Ishikawa (cell line): Measurements from ENCODE around the gene TROAP.

Experiments
- CEBPB ChIP-seq: IDR thresholded peaks from 2 replicates; pipeline ENCODE4 v1.6.1; 2012
- CREB1 ChIP-seq: IDR thresholded peaks from 2 replicates; pipeline ENCODE4 v1.6.1; 2012; ENCODE audit warnings: low read depth
- EGR1 ChIP-seq: IDR thresholded peaks from 2 replicates; pipeline ENCODE4 v1.6.1; 2012
- EP300 ChIP-seq: IDR thresholded peaks from 2 replicates; pipeline ENCODE4 v1.6.1; 2012; ENCODE audit warnings: borderline replicate concordance
- FOXM1 ChIP-seq: IDR thresholded peaks from 2 replicates; pipeline ENCODE4 v1.6.1; 2012; ENCODE audit warnings: low read depth, borderline replicate concordance
- NFIC ChIP-seq: IDR thresholded peaks from 2 replicates; pipeline ENCODE4 v1.6.1; 2012
- RAD21 ChIP-seq: IDR thresholded peaks from 2 replicates; pipeline ENCODE4 v1.6.1; 2012; ENCODE audit warnings: low read depth
- TAF1 ChIP-seq: IDR thresholded peaks from 2 replicates; pipeline ENCODE4 v1.6.1; 2012; ENCODE audit warnings: low read depth, mild to moderate bottlenecking
- TCF12 ChIP-seq: IDR thresholded peaks from 2 replicates; pipeline ENCODE4 v1.6.1; 2012; ENCODE audit warnings: low read depth
- TEAD4 ChIP-seq: IDR thresholded peaks from 2 replicates; pipeline ENCODE4 v1.6.1; 2012
- YY1 ChIP-seq: IDR thresholded peaks from 2 replicates; pipeline ENCODE4 v1.6.1; 2012; ENCODE audit warnings: low read depth
- ZBTB7A ChIP-seq: IDR thresholded peaks from 2 replicates; pipeline ENCODE4 v1.6.1; 2012; ENCODE audit warnings: low read depth
- TF ChIP-seq, protein P1 (sequence below): IDR thresholded peaks from 2 replicates; pipeline ENCODE4 v1.6.1; 2012; ENCODE audit warnings: low read depth, mild to moderate bottlenecking
- TF ChIP-seq, protein P2 (sequence below): IDR thresholded peaks from 2 replicates; pipeline ENCODE4 v1.6.1; 2012

DNA sequence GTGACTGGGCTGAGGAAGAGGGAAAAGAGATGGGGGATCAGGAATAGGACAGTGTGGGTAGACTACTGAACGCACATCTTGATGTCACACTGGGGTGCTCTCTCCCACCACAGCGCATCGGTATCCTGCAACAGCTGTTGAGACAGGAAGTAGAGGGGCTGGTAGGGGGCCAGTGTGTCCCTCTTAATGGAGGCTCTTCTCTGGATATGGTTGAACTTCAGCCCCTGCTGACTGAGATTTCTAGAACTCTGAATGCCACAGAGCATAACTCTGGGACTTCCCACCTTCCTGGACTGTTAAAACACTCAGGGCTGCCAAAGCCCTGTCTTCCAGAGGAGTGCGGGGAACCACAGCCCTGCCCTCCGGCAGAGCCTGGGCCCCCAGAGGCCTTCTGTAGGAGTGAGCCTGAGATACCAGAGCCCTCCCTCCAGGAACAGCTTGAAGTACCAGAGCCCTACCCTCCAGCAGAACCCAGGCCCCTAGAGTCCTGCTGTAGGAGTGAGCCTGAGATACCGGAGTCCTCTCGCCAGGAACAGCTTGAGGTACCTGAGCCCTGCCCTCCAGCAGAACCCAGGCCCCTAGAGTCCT, 7.1 kb downstream of the TROAP start:
- TF ChIP-seq RAD21 (no peak), EP300 (no peak), FOXM1 (no peak), CREB1 (no peak), YY1 (no peak), EGR1 (no peak), TEAD4 (no peak), ZBTB7A (no peak), TAF1 (no peak), TCF12 (no peak), NFIC (no peak), CEBPB (no peak)
- TF ChIP-seq, protein P1, sequence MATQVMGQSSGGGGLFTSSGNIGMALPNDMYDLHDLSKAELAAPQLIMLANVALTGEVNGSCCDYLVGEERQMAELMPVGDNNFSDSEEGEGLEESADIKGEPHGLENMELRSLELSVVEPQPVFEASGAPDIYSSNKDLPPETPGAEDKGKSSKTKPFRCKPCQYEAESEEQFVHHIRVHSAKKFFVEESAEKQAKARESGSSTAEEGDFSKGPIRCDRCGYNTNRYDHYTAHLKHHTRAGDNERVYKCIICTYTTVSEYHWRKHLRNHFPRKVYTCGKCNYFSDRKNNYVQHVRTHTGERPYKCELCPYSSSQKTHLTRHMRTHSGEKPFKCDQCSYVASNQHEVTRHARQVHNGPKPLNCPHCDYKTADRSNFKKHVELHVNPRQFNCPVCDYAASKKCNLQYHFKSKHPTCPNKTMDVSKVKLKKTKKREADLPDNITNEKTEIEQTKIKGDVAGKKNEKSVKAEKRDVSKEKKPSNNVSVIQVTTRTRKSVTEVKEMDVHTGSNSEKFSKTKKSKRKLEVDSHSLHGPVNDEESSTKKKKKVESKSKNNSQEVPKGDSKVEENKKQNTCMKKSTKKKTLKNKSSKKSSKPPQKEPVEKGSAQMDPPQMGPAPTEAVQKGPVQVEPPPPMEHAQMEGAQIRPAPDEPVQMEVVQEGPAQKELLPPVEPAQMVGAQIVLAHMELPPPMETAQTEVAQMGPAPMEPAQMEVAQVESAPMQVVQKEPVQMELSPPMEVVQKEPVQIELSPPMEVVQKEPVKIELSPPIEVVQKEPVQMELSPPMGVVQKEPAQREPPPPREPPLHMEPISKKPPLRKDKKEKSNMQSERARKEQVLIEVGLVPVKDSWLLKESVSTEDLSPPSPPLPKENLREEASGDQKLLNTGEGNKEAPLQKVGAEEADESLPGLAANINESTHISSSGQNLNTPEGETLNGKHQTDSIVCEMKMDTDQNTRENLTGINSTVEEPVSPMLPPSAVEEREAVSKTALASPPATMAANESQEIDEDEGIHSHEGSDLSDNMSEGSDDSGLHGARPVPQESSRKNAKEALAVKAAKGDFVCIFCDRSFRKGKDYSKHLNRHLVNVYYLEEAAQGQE: no peak
- TF ChIP-seq, protein P2, sequence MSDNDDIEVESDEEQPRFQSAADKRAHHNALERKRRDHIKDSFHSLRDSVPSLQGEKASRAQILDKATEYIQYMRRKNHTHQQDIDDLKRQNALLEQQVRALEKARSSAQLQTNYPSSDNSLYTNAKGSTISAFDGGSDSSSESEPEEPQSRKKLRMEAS: no peak
